LNCAP (cell line): ENCODE results near the gene MPP1.

ENCODE experiments used
- TF ChIP-seq, protein P1 (sequence below): fragments of 450-650 bp; IDR thresholded peaks from 2 replicates; pipeline ENCODE4 v1.5.1; 2017; ENCODE audit warnings: mild to moderate bottlenecking

The MPP1 gene

DNA sequence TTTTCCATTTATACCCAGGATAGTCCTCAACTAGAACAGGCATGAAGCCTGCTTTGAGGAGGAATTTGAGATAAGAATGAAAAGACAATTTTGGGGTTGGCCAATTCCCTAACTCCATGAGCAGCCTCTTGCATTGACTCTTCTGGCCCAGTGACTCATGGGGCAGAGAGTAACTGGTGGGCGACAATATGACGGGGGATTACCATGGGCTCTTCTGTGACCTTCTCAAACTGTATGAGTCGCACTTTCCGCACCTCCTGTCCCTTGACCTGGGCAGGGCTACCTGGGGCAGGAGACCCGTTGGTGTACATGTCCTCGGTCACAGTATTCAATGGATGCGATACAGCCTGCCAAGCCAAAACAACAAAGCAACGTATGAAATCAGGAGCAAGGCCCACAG is 13.3 kb downstream of the MPP1 start:
- TF ChIP-seq, protein P1, sequence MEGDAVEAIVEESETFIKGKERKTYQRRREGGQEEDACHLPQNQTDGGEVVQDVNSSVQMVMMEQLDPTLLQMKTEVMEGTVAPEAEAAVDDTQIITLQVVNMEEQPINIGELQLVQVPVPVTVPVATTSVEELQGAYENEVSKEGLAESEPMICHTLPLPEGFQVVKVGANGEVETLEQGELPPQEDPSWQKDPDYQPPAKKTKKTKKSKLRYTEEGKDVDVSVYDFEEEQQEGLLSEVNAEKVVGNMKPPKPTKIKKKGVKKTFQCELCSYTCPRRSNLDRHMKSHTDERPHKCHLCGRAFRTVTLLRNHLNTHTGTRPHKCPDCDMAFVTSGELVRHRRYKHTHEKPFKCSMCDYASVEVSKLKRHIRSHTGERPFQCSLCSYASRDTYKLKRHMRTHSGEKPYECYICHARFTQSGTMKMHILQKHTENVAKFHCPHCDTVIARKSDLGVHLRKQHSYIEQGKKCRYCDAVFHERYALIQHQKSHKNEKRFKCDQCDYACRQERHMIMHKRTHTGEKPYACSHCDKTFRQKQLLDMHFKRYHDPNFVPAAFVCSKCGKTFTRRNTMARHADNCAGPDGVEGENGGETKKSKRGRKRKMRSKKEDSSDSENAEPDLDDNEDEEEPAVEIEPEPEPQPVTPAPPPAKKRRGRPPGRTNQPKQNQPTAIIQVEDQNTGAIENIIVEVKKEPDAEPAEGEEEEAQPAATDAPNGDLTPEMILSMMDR: no peak

DNA sequence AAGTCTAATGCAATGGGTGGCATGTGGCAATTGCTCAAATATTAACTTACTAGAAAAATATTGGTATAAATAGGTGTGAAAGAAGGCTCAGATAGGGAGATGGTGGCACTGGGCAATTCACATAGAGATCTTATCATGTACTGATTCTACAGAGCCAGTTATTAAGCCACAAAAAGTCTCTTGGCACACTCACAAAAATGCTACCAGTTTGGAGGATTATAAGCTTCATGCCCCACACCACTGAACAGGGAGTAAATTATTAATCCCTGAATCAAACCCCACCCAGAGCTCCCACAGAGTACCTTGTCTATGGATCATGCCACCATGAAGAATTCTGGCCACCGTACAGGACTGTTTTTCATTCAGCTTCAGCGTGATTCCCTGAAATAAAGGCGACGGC is 13.8 kb downstream of the MPP1 start:
- TF ChIP-seq, protein P1: no peak

DNA sequence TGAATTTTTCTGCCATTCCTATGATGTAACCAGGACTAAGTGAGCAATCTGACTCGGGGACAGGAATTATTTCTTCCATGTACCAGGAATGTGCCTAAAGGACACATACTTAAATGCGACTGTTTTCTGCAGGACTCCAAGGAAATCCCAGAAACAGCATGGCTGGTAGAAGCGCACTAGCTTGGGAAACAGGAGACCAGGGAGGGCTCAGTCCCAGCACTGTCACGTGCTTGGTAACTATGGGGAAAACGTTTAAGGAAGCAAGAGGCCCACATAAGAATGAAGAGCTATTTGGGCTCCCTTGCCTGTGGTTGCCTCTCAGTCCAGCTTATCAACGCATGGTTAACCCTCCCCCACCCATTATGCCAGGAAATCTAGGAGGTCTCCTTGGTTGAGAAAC is 19.6 kb downstream of the MPP1 start:
- TF ChIP-seq, protein P1: no peak

DNA sequence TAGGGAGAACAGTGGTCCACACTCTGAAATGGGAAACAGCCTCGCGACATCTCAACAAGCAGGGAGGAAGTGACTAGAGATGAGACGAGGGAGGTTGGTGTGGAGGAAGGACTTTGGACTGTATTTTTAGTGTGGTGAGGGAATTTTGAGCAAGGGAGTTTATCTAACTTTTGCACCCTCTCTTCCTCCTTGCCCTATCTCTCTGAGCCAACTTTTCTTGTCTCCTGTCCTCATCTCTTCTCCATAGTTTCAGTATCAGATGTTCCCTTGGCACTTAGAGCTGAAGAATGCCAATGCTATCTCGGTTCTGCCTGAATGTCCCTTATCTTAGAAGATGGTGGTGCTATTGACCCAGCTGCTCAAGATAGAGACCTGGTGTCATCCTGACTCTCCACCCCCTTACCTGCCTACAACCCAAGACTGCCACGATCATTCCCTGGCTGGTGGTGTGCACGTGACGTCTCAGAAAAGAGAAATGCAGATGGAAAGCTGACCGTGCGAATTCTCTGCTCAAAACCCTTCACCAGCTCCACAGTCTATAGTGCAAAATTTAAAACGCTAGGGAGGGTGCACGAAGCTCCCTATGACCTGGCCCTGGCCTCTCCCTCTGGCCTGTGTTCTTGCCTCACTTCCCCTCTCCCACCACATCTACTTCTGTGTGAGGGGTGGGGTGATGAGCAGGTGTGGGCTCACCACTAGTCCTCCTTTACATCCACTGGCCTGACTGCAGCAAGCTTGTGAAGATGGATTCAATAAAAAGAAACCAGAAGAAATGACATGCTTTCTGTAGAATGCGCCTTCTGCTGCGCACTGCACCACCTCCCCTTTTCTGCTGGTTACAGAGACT is 20.9 kb downstream of the MPP1 start:
- TF ChIP-seq, protein P1: no peak

DNA sequence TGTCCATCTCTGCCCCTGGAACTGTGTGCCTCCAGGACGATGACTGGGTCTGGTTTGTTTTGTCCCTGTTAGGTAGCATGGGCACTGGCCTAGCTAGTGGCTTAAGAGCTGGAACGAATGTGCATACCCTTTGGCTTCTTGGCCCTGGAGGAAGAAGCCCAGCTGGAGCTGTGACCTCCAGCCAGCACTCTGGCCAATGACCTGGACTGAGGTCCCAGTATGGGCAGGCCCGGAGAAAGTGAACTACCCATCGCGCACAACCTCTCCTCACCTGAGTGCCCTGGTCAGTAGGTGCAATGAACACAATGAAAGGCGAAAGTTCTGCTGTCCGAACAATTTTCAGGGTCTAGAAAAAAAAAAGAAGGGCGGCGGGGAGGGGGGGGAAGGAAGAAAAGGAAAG is 24.3 kb downstream of the MPP1 start:
- TF ChIP-seq, protein P1: no peak

DNA sequence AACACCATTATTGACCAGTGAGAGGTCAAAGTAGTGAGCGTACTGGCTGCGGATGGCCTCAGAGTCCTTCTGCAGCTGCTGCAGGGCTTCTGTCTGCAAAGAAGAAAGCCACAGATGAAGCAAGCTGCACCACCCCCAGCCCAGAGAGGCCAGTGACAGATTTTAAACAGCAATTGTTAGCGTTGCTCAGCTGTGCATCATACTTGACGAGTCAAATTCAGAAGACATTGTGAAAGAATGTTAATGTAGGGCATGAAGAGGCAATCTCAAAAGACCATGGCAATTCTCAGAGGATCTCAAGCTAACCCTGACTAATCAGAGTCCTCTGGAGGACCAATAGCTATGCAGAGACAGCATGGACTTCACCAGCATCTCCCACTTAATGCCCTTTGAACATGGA is 26.0 kb downstream of the MPP1 start:
- TF ChIP-seq, protein P1: no peak

DNA sequence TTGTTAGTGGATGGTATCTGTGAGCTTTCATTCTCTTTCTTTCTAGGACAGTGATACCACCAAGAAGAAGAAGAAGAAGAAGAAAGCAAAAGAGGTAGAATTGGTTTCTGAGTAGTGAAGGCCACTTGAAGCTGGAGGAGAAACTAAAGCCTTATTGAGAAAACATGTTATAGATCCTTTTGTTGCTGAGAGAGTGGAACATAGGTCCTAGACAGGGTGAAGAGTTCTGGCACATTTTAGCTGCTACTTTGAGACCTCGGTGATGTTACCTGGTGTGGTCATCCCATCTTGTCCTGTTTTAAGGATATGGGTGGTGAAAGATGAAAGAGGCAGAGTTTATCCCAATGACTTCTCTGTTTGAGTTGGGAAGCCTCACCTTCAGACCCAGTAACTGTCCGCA is 28.5 kb downstream of the MPP1 start:
- TF ChIP-seq, protein P1: no peak
